ENCODE measurements around the gene ASCC1. TPM values are rescaled to one million over a fixed set of nuclear protein-coding genes. Genes with fewer than 3 reads are reported as not detected.

The ASCC1 gene
- total and polyA plus RNA-seq, 2 donors (not counting 1 experiment from before 2014, with no cell fraction given): 40.2 to 42.1 TPM

- TF ChIP-seq EZH2 (IDR thresholded peaks at IDR 0.05; ENCODE audit: low read length, missing control alignments): no peak
- TF ChIP-seq, protein P1, sequence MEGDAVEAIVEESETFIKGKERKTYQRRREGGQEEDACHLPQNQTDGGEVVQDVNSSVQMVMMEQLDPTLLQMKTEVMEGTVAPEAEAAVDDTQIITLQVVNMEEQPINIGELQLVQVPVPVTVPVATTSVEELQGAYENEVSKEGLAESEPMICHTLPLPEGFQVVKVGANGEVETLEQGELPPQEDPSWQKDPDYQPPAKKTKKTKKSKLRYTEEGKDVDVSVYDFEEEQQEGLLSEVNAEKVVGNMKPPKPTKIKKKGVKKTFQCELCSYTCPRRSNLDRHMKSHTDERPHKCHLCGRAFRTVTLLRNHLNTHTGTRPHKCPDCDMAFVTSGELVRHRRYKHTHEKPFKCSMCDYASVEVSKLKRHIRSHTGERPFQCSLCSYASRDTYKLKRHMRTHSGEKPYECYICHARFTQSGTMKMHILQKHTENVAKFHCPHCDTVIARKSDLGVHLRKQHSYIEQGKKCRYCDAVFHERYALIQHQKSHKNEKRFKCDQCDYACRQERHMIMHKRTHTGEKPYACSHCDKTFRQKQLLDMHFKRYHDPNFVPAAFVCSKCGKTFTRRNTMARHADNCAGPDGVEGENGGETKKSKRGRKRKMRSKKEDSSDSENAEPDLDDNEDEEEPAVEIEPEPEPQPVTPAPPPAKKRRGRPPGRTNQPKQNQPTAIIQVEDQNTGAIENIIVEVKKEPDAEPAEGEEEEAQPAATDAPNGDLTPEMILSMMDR (conservative IDR thresholded peaks at IDR 0.05 in 1 of 2, IDR thresholded peaks at IDR 0.05 in 1 of 2; ENCODE audit: low read depth in 1 of 2, low read length in 2 of 2): no peak
- H3K79me2 ChIP-seq (ENCODE audit: control insufficient read depth, insufficient read depth, low read length): no peaks in the 10 kb centered on the region
- no peaks in the 10 kb centered on the region for H3K9me3 ChIP-seq (ENCODE audit: control insufficient read depth, insufficient read depth, low read depth, low read length)
- H3K4me1 ChIP-seq (ENCODE audit: control insufficient read depth, extremely low read depth, insufficient read depth, low read length): no peaks in the 10 kb centered on the region
- no peak overlapping the region for H3K4me3 ChIP-seq (replicated peaks in 1 of 4; ENCODE audit: control extremely low read depth in 1 of 4, insufficient read depth in 1 of 4, low read depth in 3 of 4, low read length in 4 of 4)
- no peaks in the 10 kb centered on the region for H3K27me3 ChIP-seq (ENCODE audit: control insufficient read depth, insufficient read depth, low read length)
- no peak overlapping the region for H3K4me2 ChIP-seq (ENCODE audit: extremely low read depth, insufficient read depth, low read length)
- DNase-seq (ENCODE audit: low read depth in 2 of 2): no peak
- no peaks in the 10 kb centered on the region for H4K20me1 ChIP-seq (ENCODE audit: control insufficient read depth, extremely low read depth, insufficient read depth, low read length)
- no peak overlapping the region for H3K9ac ChIP-seq (ENCODE audit: insufficient read depth, low read length)
- H3K27ac ChIP-seq (ENCODE audit: insufficient read depth, low read length): no peak overlapping the region
- no peaks in the 10 kb centered on the region for H3K36me3 ChIP-seq (ENCODE audit: control insufficient read depth, insufficient read depth, low read length)
- H2AFZ ChIP-seq (ENCODE audit: low read length): no peak overlapping the region
Observed at GRCh38 chr10:72146071-72146470, 70.0 kb downstream of the ASCC1 start.

DNA sequence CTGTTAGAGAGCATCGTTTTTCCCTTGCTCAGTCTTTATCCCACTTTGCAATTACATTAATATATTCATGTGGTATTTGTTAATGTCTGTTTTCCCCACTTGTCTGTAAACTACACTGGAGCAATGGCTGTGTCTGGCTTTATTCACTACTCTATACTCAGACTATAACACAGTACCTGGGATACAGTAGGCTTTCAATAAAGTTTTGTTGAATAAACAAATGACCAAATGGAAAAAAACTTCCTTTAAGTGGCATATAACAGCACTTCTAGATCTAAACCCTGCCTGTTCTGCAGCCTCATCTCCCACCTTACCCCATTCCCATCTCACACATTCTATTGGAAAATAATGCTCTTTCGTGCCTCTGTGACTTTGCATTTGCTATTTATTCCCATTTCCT is 70.4 kb downstream of the ASCC1 start:
- H3K9ac ChIP-seq (ENCODE audit: insufficient read depth, low read length): no peak overlapping the region
- TF ChIP-seq, protein P1 (conservative IDR thresholded peaks at IDR 0.05 in 1 of 2, IDR thresholded peaks at IDR 0.05 in 1 of 2; ENCODE audit: low read depth in 1 of 2, low read length in 2 of 2): no peak
- no peak for TF ChIP-seq EZH2 (IDR thresholded peaks at IDR 0.05; ENCODE audit: low read length, missing control alignments)
- H4K20me1 ChIP-seq (ENCODE audit: control insufficient read depth, extremely low read depth, insufficient read depth, low read length): no peaks in the 10 kb centered on the region
- DNase-seq (ENCODE audit: low read depth in 2 of 2): no peak
- no peak overlapping the region for H3K4me3 ChIP-seq (replicated peaks in 1 of 4; ENCODE audit: control extremely low read depth in 1 of 4, insufficient read depth in 1 of 4, low read depth in 3 of 4, low read length in 4 of 4)
- H3K4me2 ChIP-seq (ENCODE audit: extremely low read depth, insufficient read depth, low read length): no peak overlapping the region
- H3K36me3 ChIP-seq (ENCODE audit: control insufficient read depth, insufficient read depth, low read length): no peaks in the 10 kb centered on the region
- no peaks in the 10 kb centered on the region for H3K9me3 ChIP-seq (ENCODE audit: control insufficient read depth, insufficient read depth, low read depth, low read length)
- no peaks in the 10 kb centered on the region for H3K4me1 ChIP-seq (ENCODE audit: control insufficient read depth, extremely low read depth, insufficient read depth, low read length)
- H3K79me2 ChIP-seq (ENCODE audit: control insufficient read depth, insufficient read depth, low read length): no peaks in the 10 kb centered on the region
- H2AFZ ChIP-seq (ENCODE audit: low read length): no peak overlapping the region
- no peak overlapping the region for H3K27ac ChIP-seq (ENCODE audit: insufficient read depth, low read length)
- H3K27me3 ChIP-seq (ENCODE audit: control insufficient read depth, insufficient read depth, low read length): no peaks in the 10 kb centered on the region

DNA sequence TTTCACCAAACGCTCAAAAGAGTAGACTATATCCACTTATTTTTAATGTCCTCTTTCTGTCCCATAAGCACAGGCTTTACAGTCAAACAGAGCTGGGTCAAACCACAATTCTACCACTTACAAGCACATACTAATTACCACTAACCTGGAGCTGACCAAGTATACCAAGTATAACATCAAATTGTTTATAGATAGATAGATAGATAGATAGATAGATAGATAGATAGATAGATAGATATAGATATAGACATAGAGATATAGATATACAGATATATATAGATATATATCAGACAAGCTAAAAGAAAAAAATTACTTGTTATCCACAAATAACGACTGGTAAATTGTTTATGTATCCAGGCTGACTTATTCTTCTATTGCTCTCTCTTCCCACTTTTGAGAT is 75.2 kb downstream of the ASCC1 start:
- Histone ChIP-seq H4K20me1 (ENCODE audit: control insufficient read depth, extremely low read depth, insufficient read depth, low read length) (no peaks in the 10 kb centered on the region), H3K9ac (ENCODE audit: insufficient read depth, low read length) (no peak overlapping the region), H3K27ac (ENCODE audit: insufficient read depth, low read length) (no peak overlapping the region), H3K9me3 (ENCODE audit: control insufficient read depth, insufficient read depth, low read depth, low read length) (no peaks in the 10 kb centered on the region), H3K4me3 (replicated peaks in 1 of 4; ENCODE audit: control extremely low read depth in 1 of 4, insufficient read depth in 1 of 4, low read depth in 3 of 4, low read length in 4 of 4) (no peak overlapping the region), H3K79me2 (ENCODE audit: control insufficient read depth, insufficient read depth, low read length) (no peaks in the 10 kb centered on the region), H3K4me2 (ENCODE audit: extremely low read depth, insufficient read depth, low read length) (no peak overlapping the region), H3K36me3 (ENCODE audit: control insufficient read depth, insufficient read depth, low read length) (no peaks in the 10 kb centered on the region), H3K4me1 (ENCODE audit: control insufficient read depth, extremely low read depth, insufficient read depth, low read length) (no peaks in the 10 kb centered on the region), H3K27me3 (ENCODE audit: control insufficient read depth, insufficient read depth, low read length) (no peaks in the 10 kb centered on the region), H2AFZ (ENCODE audit: low read length) (no peak overlapping the region)
- no peak for DNase-seq (ENCODE audit: low read depth in 2 of 2)
- TF ChIP-seq EZH2 (IDR thresholded peaks at IDR 0.05; ENCODE audit: low read length, missing control alignments): no peak
- TF ChIP-seq, protein P1 (conservative IDR thresholded peaks at IDR 0.05 in 1 of 2, IDR thresholded peaks at IDR 0.05 in 1 of 2; ENCODE audit: low read depth in 1 of 2, low read length in 2 of 2): no peak
